Liver (tissue), 9 donors: ENCODE measurements around the gene IL1RL1. TPM values are rescaled to one million over a fixed set of nuclear protein-coding genes. Genes with fewer than 3 reads are reported as not detected.

Experiments
- DNase-seq: peaks from one replicate; pipeline ENCODE4 v3.0.0-alpha.2; 2017; ENCODE audit warnings: low spot score
- H3K27ac ChIP-seq, 2 donors: one replicate each; pipeline ENCODE4 v1.7.0; 2013; ENCODE audit warnings: inconsistent platforms in 2 of 2, low read length in 2 of 2, control low read depth in 1 of 2, low read depth in 1 of 2, mild to moderate bottlenecking in 1 of 2
- H3K27me3 ChIP-seq, 4 donors: one replicate each; pipeline versions ENCODE4 v1.6.1 to v1.7.0; 2013; ENCODE audit warnings: low read length in 3 of 4, inconsistent platforms in 1 of 4, mild to moderate bottlenecking in 1 of 4, moderate library complexity in 1 of 4; ENCODE audit not compliant: control insufficient read depth in 4 of 4, insufficient read depth in 4 of 4
- H3K36me3 ChIP-seq, 4 donors: one replicate each; pipeline versions ENCODE4 v1.6.1 to v1.7.0; 2013; ENCODE audit warnings: low read length in 3 of 4, mild to moderate bottlenecking in 3 of 4, low read depth in 1 of 4, moderate library complexity in 1 of 4; ENCODE audit not compliant: control insufficient read depth in 4 of 4, insufficient read depth in 3 of 4
- H3K4me1 ChIP-seq, 4 donors: one replicate each; pipeline versions ENCODE4 v1.6.1 to v1.7.0; 2013; ENCODE audit warnings: low read length in 3 of 4, mild to moderate bottlenecking in 3 of 4, moderate library complexity in 1 of 4; ENCODE audit not compliant: control insufficient read depth in 4 of 4, insufficient read depth in 4 of 4
- H3K4me3 ChIP-seq, 3 donors: one replicate each; pipeline versions ENCODE4 v1.6.1 to v1.7.0; 2013; ENCODE audit warnings: low read length in 3 of 3, control low read depth in 1 of 3, low read depth in 1 of 3, mild to moderate bottlenecking in 1 of 3
- H3K9ac ChIP-seq, 2 donors: one replicate each; pipeline ENCODE4 v1.7.0; 2013; ENCODE audit warnings: low read length in 2 of 2, mild to moderate bottlenecking in 2 of 2, moderate library complexity in 2 of 2, control low read depth in 1 of 2, low read depth in 1 of 2
- H3K9me3 ChIP-seq, 4 donors: one replicate each; pipeline versions ENCODE4 v1.6.1 to v1.7.0; 2013; ENCODE audit warnings: low read length in 3 of 4; ENCODE audit not compliant: control insufficient read depth in 4 of 4
- EGR1 ChIP-seq, 2 donors: IDR thresholded peaks; 2 replicates each; pipeline ENCODE4 v1.6.1; 2016 to 2018; ENCODE audit warnings: antibody characterized with exemption in 2 of 2, low read depth in 2 of 2
- FOXA1 ChIP-seq: IDR thresholded peaks from 2 replicates; pipeline ENCODE4 v1.6.1; 2016; ENCODE audit warnings: antibody characterized with exemption
- FOXA2 ChIP-seq: IDR thresholded peaks from 2 replicates; pipeline ENCODE4 v1.6.1; 2016; ENCODE audit warnings: antibody characterized with exemption
- GABPA ChIP-seq, 2 donors: IDR thresholded peaks in 1 of 2; conservative IDR thresholded peaks in 1 of 2; 2 replicates each; pipeline ENCODE4 v1.6.1; 2016; ENCODE audit warnings: antibody characterized with exemption in 2 of 2, mild to moderate bottlenecking in 1 of 2, moderate library complexity in 1 of 2
- HNF4A ChIP-seq, 2 donors: conservative IDR thresholded peaks; 2 replicates each; pipeline ENCODE4 v1.6.1; 2016; ENCODE audit warnings: antibody characterized with exemption in 2 of 2, mild to moderate bottlenecking in 2 of 2
- HNF4G ChIP-seq: IDR thresholded peaks from 2 replicates; pipeline ENCODE4 v1.6.1; 2016; ENCODE audit warnings: antibody characterized with exemption
- JUND ChIP-seq, 2 donors: IDR thresholded peaks; 2 replicates each; pipeline ENCODE4 v1.6.1; 2016; ENCODE audit warnings: antibody characterized with exemption in 2 of 2
- NR2F2 ChIP-seq: IDR thresholded peaks from 2 replicates; pipeline ENCODE4 v1.6.1; 2016; ENCODE audit warnings: antibody characterized with exemption
- RAD21 ChIP-seq, 2 donors: IDR thresholded peaks; 2 replicates each; pipeline ENCODE4 v1.6.1; 2016; ENCODE audit warnings: antibody characterized with exemption in 2 of 2, mild to moderate bottlenecking in 2 of 2
- RXRA ChIP-seq, 2 donors: IDR thresholded peaks; 2 replicates each; pipeline ENCODE4 v1.6.1; 2017 to 2018; ENCODE audit warnings: antibody characterized with exemption in 2 of 2, mild to moderate bottlenecking in 1 of 2
- SP1 ChIP-seq: IDR thresholded peaks from 2 replicates; pipeline ENCODE4 v1.6.1; 2018; ENCODE audit warnings: antibody characterized with exemption, mild to moderate bottlenecking
- TAF1 ChIP-seq: conservative IDR thresholded peaks from 2 replicates; pipeline ENCODE4 v1.6.1; 2016; ENCODE audit warnings: antibody characterized with exemption, mild to moderate bottlenecking
- YY1 ChIP-seq: IDR thresholded peaks from 2 replicates; pipeline ENCODE4 v1.6.1; 2016; ENCODE audit warnings: antibody characterized with exemption, mild to moderate bottlenecking
- WGBS: extraction: QIAGEN DNeasy Blood & Tissue Kit; methylation state at CpG from one replicate; pipeline ENCODE4 v1.1.7; 2013; 5-methylcytosine and 5-hydroxymethylcytosine counted together
- polyA plus RNA-seq, 2 donors: library from polyadenylated mRNA; stranded (reverse) in 1 of 2; unstranded in 1 of 2; fragments of 200-250 nt in 1 of 2; fragments of >200 nt in 1 of 2; fragmentation: Nextera tagmentation in 1 of 2; extraction: Ambion mirVana in 1 of 2; gene quantifications; one replicate each; pipeline versions ENCODE4 v1.2.1 to v1.2.3, GENCODE V29; 2013 to 2015
- total RNA-seq, 2 donors: library from RNA; depleted of rRNA; stranded (reverse); fragments of >200 nt; gene quantifications; one replicate each; pipeline ENCODE4 v1.2.3, GENCODE V29; 2014
- TF ChIP-seq, protein P1 (sequence below): IDR thresholded peaks from 2 replicates; pipeline ENCODE4 v1.6.1; 2016; ENCODE audit warnings: antibody characterized with exemption
- TF ChIP-seq, protein P2 (sequence below): IDR thresholded peaks from 2 replicates; pipeline ENCODE4 v1.6.1; 2016; ENCODE audit warnings: antibody characterized with exemption, mild to moderate bottlenecking
- TF ChIP-seq, protein P3 (sequence below): IDR thresholded peaks from 2 replicates; pipeline ENCODE4 v1.6.1; 2016; ENCODE audit warnings: antibody characterized with exemption
- TF ChIP-seq, protein P4 (sequence below): fragments of 150-350 bp; IDR thresholded peaks from 2 replicates; pipeline ENCODE4 v1.5.1; 2017; ENCODE audit warnings: improper control_type of control experiment, low read depth, low read length; ENCODE audit not compliant: missing input control
- TF ChIP-seq, protein P5 (sequence below): IDR thresholded peaks from 2 replicates; pipeline ENCODE4 v1.6.1; 2016; ENCODE audit warnings: antibody characterized with exemption
- donor health status: healthy.
- donor health status: healthy.
- donor health status: healthy.
- donor health status: healthy.
- donor health status: healthy.

IL1RL1 gene
- total and polyA plus RNA-seq, 4 donors = 0.75 to 6.2 (median 3.2) TPM

DNA sequence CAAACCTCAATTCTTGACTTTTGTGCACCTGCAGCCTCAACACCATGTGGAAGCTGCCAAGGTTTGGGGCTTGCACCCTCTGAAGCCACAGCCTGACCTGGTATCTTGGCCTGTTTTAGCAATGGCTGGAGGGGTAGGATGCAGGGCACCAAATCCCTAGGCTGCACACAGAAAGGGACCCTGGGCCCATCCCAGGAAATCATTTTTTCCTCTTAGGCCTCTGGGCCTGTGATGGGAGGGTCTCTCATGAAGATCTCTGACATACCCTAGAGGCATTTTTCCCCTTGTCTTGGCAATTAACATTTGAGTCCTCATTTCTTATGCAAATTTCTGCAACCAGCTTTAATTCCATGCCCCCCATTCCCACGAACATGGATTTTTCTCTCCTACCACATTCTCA lies 54.4 kb downstream of the IL1RL1 start:
- WGBS = 97% methylated on average over 1 of the region's 1 CpG
- H3K36me3 ChIP-seq = peaks cover 0 to 18% (median 11%) of the 10 kb centered on the region in 4 donors
- H3K9ac ChIP-seq = no peak overlapping the region
- no peak overlapping the region for H3K27ac ChIP-seq
- TF ChIP-seq JUND (IDR thresholded peaks at IDR 0.05) = no peak
- no peak for TF ChIP-seq HNF4G
- TF ChIP-seq YY1 = no peak
- TF ChIP-seq EGR1 (IDR thresholded peaks at IDR 0.05; ENCODE audit: low read depth in 2 of 2) = no peak
- TF ChIP-seq RXRA (IDR thresholded peaks at IDR 0.05) = no peak
- TF ChIP-seq RAD21 (IDR thresholded peaks at IDR 0.05) = no peak
- no peak for TF ChIP-seq TAF1
- TF ChIP-seq, protein P1, sequence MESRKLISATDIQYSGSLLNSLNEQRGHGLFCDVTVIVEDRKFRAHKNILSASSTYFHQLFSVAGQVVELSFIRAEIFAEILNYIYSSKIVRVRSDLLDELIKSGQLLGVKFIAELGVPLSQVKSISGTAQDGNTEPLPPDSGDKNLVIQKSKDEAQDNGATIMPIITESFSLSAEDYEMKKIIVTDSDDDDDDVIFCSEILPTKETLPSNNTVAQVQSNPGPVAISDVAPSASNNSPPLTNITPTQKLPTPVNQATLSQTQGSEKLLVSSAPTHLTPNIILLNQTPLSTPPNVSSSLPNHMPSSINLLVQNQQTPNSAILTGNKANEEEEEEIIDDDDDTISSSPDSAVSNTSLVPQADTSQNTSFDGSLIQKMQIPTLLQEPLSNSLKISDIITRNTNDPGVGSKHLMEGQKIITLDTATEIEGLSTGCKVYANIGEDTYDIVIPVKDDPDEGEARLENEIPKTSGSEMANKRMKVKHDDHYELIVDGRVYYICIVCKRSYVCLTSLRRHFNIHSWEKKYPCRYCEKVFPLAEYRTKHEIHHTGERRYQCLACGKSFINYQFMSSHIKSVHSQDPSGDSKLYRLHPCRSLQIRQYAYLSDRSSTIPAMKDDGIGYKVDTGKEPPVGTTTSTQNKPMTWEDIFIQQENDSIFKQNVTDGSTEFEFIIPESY = no peak
- TF ChIP-seq FOXA2 = no peak
- TF ChIP-seq, protein P2, sequence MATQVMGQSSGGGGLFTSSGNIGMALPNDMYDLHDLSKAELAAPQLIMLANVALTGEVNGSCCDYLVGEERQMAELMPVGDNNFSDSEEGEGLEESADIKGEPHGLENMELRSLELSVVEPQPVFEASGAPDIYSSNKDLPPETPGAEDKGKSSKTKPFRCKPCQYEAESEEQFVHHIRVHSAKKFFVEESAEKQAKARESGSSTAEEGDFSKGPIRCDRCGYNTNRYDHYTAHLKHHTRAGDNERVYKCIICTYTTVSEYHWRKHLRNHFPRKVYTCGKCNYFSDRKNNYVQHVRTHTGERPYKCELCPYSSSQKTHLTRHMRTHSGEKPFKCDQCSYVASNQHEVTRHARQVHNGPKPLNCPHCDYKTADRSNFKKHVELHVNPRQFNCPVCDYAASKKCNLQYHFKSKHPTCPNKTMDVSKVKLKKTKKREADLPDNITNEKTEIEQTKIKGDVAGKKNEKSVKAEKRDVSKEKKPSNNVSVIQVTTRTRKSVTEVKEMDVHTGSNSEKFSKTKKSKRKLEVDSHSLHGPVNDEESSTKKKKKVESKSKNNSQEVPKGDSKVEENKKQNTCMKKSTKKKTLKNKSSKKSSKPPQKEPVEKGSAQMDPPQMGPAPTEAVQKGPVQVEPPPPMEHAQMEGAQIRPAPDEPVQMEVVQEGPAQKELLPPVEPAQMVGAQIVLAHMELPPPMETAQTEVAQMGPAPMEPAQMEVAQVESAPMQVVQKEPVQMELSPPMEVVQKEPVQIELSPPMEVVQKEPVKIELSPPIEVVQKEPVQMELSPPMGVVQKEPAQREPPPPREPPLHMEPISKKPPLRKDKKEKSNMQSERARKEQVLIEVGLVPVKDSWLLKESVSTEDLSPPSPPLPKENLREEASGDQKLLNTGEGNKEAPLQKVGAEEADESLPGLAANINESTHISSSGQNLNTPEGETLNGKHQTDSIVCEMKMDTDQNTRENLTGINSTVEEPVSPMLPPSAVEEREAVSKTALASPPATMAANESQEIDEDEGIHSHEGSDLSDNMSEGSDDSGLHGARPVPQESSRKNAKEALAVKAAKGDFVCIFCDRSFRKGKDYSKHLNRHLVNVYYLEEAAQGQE = no peak
- TF ChIP-seq, protein P3, sequence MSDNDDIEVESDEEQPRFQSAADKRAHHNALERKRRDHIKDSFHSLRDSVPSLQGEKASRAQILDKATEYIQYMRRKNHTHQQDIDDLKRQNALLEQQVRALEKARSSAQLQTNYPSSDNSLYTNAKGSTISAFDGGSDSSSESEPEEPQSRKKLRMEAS = no peak
- TF ChIP-seq GABPA (IDR thresholded peaks at IDR 0.05 in 1 of 2, conservative IDR thresholded peaks at IDR 0.05 in 1 of 2) = no peak
- TF ChIP-seq HNF4A (conservative IDR thresholded peaks at IDR 0.05) = no peak
- TF ChIP-seq NR2F2 = no peak
- no peak for TF ChIP-seq FOXA1
- TF ChIP-seq, protein P4, sequence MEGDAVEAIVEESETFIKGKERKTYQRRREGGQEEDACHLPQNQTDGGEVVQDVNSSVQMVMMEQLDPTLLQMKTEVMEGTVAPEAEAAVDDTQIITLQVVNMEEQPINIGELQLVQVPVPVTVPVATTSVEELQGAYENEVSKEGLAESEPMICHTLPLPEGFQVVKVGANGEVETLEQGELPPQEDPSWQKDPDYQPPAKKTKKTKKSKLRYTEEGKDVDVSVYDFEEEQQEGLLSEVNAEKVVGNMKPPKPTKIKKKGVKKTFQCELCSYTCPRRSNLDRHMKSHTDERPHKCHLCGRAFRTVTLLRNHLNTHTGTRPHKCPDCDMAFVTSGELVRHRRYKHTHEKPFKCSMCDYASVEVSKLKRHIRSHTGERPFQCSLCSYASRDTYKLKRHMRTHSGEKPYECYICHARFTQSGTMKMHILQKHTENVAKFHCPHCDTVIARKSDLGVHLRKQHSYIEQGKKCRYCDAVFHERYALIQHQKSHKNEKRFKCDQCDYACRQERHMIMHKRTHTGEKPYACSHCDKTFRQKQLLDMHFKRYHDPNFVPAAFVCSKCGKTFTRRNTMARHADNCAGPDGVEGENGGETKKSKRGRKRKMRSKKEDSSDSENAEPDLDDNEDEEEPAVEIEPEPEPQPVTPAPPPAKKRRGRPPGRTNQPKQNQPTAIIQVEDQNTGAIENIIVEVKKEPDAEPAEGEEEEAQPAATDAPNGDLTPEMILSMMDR = no peak
- no peak for TF ChIP-seq SP1
- TF ChIP-seq, protein P5, sequence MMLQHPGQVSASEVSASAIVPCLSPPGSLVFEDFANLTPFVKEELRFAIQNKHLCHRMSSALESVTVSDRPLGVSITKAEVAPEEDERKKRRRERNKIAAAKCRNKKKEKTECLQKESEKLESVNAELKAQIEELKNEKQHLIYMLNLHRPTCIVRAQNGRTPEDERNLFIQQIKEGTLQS = no peak
- no peaks in the 10 kb centered on the region for H3K4me1 ChIP-seq
- no peaks in the 10 kb centered on the region for H3K27me3 ChIP-seq
- no peak overlapping the region for H3K4me3 ChIP-seq
- H3K9me3 ChIP-seq = peaks cover 0 to 11% (median 2%) of the 10 kb centered on the region in 4 donors
- no peak for DNase-seq
